Caco-2 (cell line): ENCODE measurements around the gene RPUSD3. TPM values are rescaled to one million over a fixed set of nuclear protein-coding genes. Genes with fewer than 3 reads are reported as not detected.
"Not testable (repeated sequence)": the region's sequence is repeated elsewhere in the genome, so short reads cannot be mapped to it uniquely, and the experiment has no call there.

Experiments
- BruUV-seq: library from RNA; stranded (reverse); fragments of 400-500 nt; replicated peaks from 2 replicates; lab custom pipeline; 2021; lab: Mats Ljungman, UMichigan
- CTCF ChIA-PET: fragments of 300-600 bp; sonication (Branson Sonifier 250); formaldehyde crosslinking; loops from one replicate; lab custom pipeline; 2022; ENCODE audit warnings: antibody characterized with exemption; lab: Charles Lee
- POLR2A ChIA-PET: fragments of 300-600 bp; sonication (Branson Sonifier 250); formaldehyde crosslinking; loops from one replicate; lab custom pipeline; 2022; ENCODE audit warnings: antibody characterized with exemption; lab: Charles Lee
- DNase-seq, 2 experiments: peaks; one replicate each; pipeline versions ENCODE4 v3.0.0 to v3.0.0-alpha.2; 2020 to 2022
- H3K27me3 ChIP-seq: replicated peaks from 2 replicates; pipeline ENCODE4 v1.6.0; 2011; ENCODE audit warnings: low read length; ENCODE audit not compliant: control insufficient read depth, insufficient read depth
- H3K36me3 ChIP-seq: 2 replicates; pipeline ENCODE4 v1.5.1; 2011; ENCODE audit warnings: low read length; ENCODE audit not compliant: control insufficient read depth, insufficient read depth
- H3K4me1 ChIP-seq: fragments of 250-450 bp; sonication (Bioruptor Pico); 2 replicates; pipeline ENCODE4 v1.5.1; 2020; ENCODE audit warnings: mild to moderate bottlenecking
- H3K4me3 ChIP-seq: 2 replicates; pipeline ENCODE4 v1.5.1; 2011; ENCODE audit warnings: low read depth, mild to moderate bottlenecking, control low read depth, low read length
- H3K9me3 ChIP-seq: fragments of 250-450 bp; sonication (Bioruptor Pico); 2 replicates; pipeline ENCODE4 v1.5.1; 2020; ENCODE audit warnings: mild to moderate bottlenecking, moderate library complexity
- H3K27ac Mint-ChIP-seq: one replicate; pipeline ENCODE4 v1.8.0; 2022; ENCODE audit warnings: mixed read lengths; ENCODE audit not compliant: unreplicated experiment
- H3K27me3 Mint-ChIP-seq: one replicate; pipeline ENCODE4 v1.8.0; 2022; ENCODE audit warnings: mixed read lengths; ENCODE audit not compliant: insufficient read depth, unreplicated experiment
- H3K36me3 Mint-ChIP-seq: one replicate; pipeline ENCODE4 v1.8.0; 2022; ENCODE audit warnings: mild to moderate bottlenecking, mixed read lengths; ENCODE audit not compliant: insufficient read depth, unreplicated experiment
- H3K4me1 Mint-ChIP-seq: one replicate; pipeline ENCODE4 v1.8.0; 2022; ENCODE audit warnings: low read depth, mixed read lengths; ENCODE audit not compliant: unreplicated experiment
- H3K4me3 Mint-ChIP-seq: one replicate; pipeline ENCODE4 v1.8.0; 2022; ENCODE audit warnings: mild to moderate bottlenecking, moderate library complexity, mixed read lengths; ENCODE audit not compliant: unreplicated experiment
- H3K9me3 Mint-ChIP-seq: one replicate; pipeline ENCODE4 v1.8.0; 2022; ENCODE audit warnings: mixed read lengths; ENCODE audit not compliant: unreplicated experiment
- intact Hi-C: fragments of 100-400 bp; cut with micrococcal nuclease; formaldehyde crosslinking; loops from one replicate; pipeline ENCODE4 v1.10.0; 2022; ENCODE audit not compliant: unreplicated experiment
- total RNA-seq: library from RNA; stranded (reverse); gene quantifications from 2 replicates; pipeline ENCODE4 v1.2.3, GENCODE V29; 2022
- TF ChIP-seq, protein P1 (sequence below), 2 experiments: fragments of 200-600 bp in 1 of 2; IDR thresholded peaks; 1 replicate in 1 of 2; 2 replicates in 1 of 2; pipeline versions ENCODE4 v1.5.1 to v1.8.0; 2011 to 2022; ENCODE audit warnings: antibody characterized with exemption in 1 of 2, control low read depth in 1 of 2, inconsistent platforms in 1 of 2, low read depth in 1 of 2, low read length in 1 of 2, mild to moderate bottlenecking in 1 of 2, moderate library complexity in 1 of 2; ENCODE audit not compliant: insufficient read depth in 1 of 2, severe bottlenecking in 1 of 2, unreplicated experiment in 1 of 2

The RPUSD3 gene
- total RNA-seq, 1 experiment from 2014 or later: 61.8 TPM

DNA sequence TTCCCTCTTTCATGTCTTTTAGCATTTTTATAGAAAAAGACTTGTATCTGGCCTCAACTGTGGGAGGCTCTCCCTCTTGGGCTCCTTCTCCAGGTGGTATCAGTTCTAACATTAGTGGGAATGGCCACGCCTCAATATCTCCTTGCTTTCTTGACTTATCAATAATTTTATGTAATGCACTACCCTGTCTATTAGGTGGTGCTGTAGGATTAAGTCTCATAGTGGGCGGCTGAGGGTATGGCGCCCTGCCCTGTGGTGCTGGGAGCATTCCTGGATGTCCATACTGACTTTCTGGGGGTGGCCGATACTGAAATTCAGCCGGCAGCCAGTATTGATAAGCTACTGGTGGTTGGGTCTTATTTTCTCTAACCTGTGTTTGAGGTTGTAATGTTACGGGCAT, 8.7 kb upstream of the RPUSD3 start:
- Mint-ChIP-seq H3K9me3 (no peaks in the 10 kb centered on the region), H3K4me3 (no peak overlapping the region), H3K27me3 (no peaks in the 10 kb centered on the region), H3K4me1 (peaks cover 7% of the 10 kb centered on the region), H3K36me3 (no peaks in the 10 kb centered on the region), H3K27ac (no peak overlapping the region)
- Histone ChIP-seq H3K4me1 (peaks cover 28% of the 10 kb centered on the region), H3K9me3 (no peaks in the 10 kb centered on the region), H3K4me3 (no peak overlapping the region), H3K27me3 (no peaks in the 10 kb centered on the region), H3K36me3 (no peaks in the 10 kb centered on the region)
- POLR2A ChIA-PET: no interaction called here
- DNase-seq: no peak
- BruUV-seq: no TSS peak
- CTCF ChIA-PET: no interaction called here
- intact Hi-C loops: no loop called here
- TF ChIP-seq, protein P1, sequence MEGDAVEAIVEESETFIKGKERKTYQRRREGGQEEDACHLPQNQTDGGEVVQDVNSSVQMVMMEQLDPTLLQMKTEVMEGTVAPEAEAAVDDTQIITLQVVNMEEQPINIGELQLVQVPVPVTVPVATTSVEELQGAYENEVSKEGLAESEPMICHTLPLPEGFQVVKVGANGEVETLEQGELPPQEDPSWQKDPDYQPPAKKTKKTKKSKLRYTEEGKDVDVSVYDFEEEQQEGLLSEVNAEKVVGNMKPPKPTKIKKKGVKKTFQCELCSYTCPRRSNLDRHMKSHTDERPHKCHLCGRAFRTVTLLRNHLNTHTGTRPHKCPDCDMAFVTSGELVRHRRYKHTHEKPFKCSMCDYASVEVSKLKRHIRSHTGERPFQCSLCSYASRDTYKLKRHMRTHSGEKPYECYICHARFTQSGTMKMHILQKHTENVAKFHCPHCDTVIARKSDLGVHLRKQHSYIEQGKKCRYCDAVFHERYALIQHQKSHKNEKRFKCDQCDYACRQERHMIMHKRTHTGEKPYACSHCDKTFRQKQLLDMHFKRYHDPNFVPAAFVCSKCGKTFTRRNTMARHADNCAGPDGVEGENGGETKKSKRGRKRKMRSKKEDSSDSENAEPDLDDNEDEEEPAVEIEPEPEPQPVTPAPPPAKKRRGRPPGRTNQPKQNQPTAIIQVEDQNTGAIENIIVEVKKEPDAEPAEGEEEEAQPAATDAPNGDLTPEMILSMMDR (IDR thresholded peaks at IDR 0.05; ENCODE audit: insufficient read depth in 1 of 2, low read depth in 1 of 2, low read length in 1 of 2, severe bottlenecking in 1 of 2, unreplicated experiment in 1 of 2): no peak

DNA sequence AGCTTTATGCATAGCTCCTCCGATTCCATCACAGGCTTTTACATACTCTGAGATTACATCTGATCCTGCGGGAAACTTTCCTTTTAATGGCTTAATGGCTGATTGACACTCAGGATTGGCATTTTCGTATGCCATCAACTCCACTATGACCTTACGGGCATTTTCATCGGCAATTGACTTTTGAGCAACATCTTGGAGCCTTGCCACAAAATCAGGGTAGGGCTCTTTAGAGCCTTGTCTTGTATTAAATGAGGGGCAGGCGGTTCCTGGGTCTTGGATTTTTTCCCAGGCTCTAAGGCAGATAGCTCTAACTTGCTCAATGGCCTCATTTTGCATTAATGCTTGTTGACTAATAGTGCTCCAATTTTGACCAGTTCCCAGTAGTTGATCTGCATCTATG, 8.1 kb upstream of the RPUSD3 start:
- peaks cover 31% of the 10 kb centered on the region for H3K4me1 ChIP-seq
- H3K36me3 Mint-ChIP-seq, POLR2A ChIA-PET, H3K4me3 Mint-ChIP-seq, CTCF ChIA-PET, H3K27me3 ChIP-seq, H3K9me3 ChIP-seq, H3K4me1 Mint-ChIP-seq, BruUV-seq, DNase-seq, H3K27ac Mint-ChIP-seq, H3K27me3 Mint-ChIP-seq, H3K9me3 Mint-ChIP-seq, H3K36me3 ChIP-seq, H3K4me3 ChIP-seq, intact Hi-C loops: not testable (repeated sequence)

DNA sequence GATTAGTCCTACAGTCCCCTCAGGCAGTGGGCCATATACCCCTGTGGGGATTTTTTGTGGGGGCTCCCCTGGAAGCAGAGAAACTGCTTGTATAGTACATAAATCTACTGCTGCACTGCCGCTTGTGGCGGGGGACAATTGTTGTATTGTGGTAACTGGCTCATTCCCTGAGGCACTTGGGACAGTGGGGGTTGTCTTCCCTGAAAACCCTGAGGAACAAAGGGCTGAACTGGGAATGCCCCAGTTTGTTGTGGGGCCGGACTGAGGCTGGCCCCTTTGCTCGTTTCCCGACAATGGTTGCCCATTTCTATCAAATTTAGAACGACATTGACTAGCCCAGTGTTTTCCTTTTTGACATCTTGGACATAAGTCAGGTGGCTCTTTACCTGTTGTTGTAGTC, 7.6 kb upstream of the RPUSD3 start:
- H3K4me3 ChIP-seq, DNase-seq, POLR2A ChIA-PET, H3K36me3 ChIP-seq, H3K36me3 Mint-ChIP-seq, H3K4me3 Mint-ChIP-seq, H3K27ac Mint-ChIP-seq, CTCF ChIA-PET, BruUV-seq, intact Hi-C loops, H3K9me3 ChIP-seq, H3K4me1 Mint-ChIP-seq, H3K27me3 Mint-ChIP-seq, H3K27me3 ChIP-seq, H3K9me3 Mint-ChIP-seq: not testable (repeated sequence)
- peaks cover 31% of the 10 kb centered on the region for H3K4me1 ChIP-seq

DNA sequence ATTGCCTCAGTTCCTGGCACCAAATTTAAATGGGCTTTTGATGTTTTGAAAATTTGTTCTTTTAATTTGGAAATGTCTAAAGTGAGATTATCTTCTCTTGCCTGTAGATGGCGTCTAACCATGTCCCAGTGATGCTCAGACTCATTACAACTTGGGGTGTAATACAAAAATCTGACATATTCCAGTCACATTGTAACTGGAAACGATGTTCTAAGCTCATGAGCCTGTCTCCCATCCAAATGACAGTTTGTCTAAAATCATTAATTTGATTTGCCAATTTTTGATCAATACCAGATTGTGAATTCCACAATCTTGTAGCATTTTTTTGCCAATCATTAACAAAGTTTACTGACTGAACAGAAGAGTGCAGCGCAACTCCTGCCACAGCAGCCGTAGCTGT, 5.1 kb upstream of the RPUSD3 start:
- BruUV-seq, H3K4me1 Mint-ChIP-seq, H3K36me3 Mint-ChIP-seq, H3K9me3 Mint-ChIP-seq, H3K9me3 ChIP-seq, H3K27me3 Mint-ChIP-seq, H3K4me3 ChIP-seq, H3K27ac Mint-ChIP-seq, H3K27me3 ChIP-seq, H3K36me3 ChIP-seq: not testable (repeated sequence)
- intact Hi-C loops: loop anchor here (1.0 kb wide), 1 partner anchor 53 kb away; the partner anchor contains the start of gene IL17RE
- peak in 1 of 2 experiments; percentile 22 for DNase-seq
- peaks cover 31% of the 10 kb centered on the region for H3K4me1 ChIP-seq
- ChIA-PET POLR2A (interaction anchor here (1.4 kb wide), 1 partner anchor 84 kb away, joined by 6 read pairs; no protein-coding TSS in a partner anchor), CTCF (interaction anchor here (0.6 to 1.4 kb wide), 4 partner anchors 14 to 98 kb away, joined by 3 to 7 read pairs (median 3); no protein-coding TSS in a partner anchor)
- TF ChIP-seq, protein P1 (IDR thresholded peaks at IDR 0.05; ENCODE audit: insufficient read depth in 1 of 2, low read depth in 1 of 2, low read length in 1 of 2, severe bottlenecking in 1 of 2, unreplicated experiment in 1 of 2): peak; percentile 31 to 36
- H3K4me3 Mint-ChIP-seq: peak overlapping the region; percentile 15

DNA sequence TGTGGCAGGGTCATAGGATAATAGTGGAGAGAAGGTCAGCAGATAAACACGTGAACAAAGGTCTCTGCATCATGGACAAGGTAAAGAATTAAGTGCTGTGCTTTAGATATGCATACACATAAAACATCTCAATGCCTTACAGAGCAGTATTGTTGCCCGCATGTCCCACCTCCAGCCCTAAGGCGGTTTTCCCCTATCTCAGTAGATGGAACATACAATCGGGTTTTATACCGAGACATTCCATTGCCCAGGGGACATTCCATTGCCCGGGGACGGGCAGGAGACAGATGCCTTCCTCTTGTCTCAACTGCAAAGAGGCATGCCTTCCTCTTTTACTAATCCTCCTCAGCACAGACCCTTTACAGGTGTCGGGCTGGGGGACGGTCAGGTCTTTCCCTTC, 4.1 kb upstream of the RPUSD3 start:
- H3K4me1 ChIP-seq: peaks cover 31% of the 10 kb centered on the region
- not testable (repeated sequence) for H3K9me3 ChIP-seq, H3K27ac Mint-ChIP-seq, H3K27me3 Mint-ChIP-seq, H3K4me3 ChIP-seq, H3K9me3 Mint-ChIP-seq, H3K36me3 ChIP-seq, H3K4me3 Mint-ChIP-seq, H3K36me3 Mint-ChIP-seq, H3K27me3 ChIP-seq, BruUV-seq, H3K4me1 Mint-ChIP-seq
- POLR2A ChIA-PET: interaction anchor here (1.4 kb wide), 1 partner anchor 85 kb away, joined by 6 read pairs; no protein-coding TSS in a partner anchor
- intact Hi-C loops: loop anchor here (1.0 kb wide), 1 partner anchor 54 kb away; the partner anchor contains the start of gene IL17RE
- CTCF ChIA-PET: interaction anchor here (1.4 kb wide), 1 partner anchor 99 kb away, joined by 7 read pairs; no protein-coding TSS in a partner anchor
- peak; percentile 49 to 69 for DNase-seq
